NCI-H1092 (cell line): ENCODE measurements around the gene HADHB.
"Not testable (repeated sequence)": the region's sequence is repeated elsewhere in the genome, so short reads cannot be mapped to it uniquely, and the experiment has no call there.

ENCODE experiments used
- DNase-seq: peaks from one replicate; lab custom pipeline; 2025; lab: John Stamatoyannopoulos, UW

HADHB gene

DNA sequence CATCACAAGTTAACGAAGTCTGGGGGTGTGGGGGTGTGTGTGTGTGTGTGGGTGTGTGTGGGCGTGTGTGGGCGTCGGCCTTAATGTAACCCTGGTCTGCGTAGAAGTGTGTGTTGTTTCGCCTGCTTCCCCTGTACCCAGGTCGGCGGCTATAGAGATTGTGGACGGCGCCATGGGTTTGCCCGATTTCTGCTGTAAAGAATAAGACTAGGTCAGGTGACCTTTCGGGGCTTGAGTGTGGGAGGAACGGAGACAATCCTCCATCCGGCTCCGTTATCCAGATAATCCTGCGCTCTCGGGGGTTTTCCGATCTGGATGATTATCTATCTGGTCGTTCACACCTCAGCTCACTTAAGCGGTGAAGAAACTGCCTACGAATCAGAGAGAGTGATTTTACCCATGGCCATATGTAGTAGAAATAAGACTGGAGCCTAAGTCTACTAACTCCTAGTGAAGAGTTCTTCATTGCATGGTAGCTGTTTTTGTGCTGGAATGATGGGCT, 543 bp downstream of the HADHB start:
- DNase-seq: peak; percentile 1

DNA sequence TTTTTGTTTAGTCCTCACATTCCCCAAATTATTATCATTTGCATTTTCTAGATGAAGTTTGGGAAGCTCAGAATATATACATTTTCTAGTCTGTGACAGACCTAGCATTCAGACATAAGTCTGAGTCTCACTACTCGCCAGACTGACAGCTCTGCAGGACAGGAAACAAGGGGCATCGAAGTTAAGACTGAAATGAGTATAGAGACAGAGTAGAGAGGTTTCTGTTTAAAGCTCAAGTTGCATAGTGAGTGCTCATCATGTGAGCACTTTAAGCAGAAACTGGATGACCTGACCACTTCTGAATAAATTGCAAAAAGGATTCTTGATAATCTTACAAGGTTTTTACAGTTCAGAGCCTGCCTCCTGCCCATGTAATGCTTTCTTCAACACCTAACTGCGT, 1.1 kb downstream of the HADHB start:
- no peak for DNase-seq

- DNase-seq: no peak
Measured at GRCh38 chr2:26246818-26247217, 2.1 kb downstream of the HADHB start.

GRCh38 chr2:26249625-26250024, 4.9 kb downstream of the HADHB start:
- no peak for DNase-seq

- peak; percentile 33 for DNase-seq
Measured at GRCh38 chr2:26251893-26252292, 7.2 kb downstream of the HADHB start.

- no peak for DNase-seq
Measured at GRCh38 chr2:26255759-26256384, 11.1 kb downstream of the HADHB start.

- not testable (repeated sequence) for DNase-seq
Measured at GRCh38 chr2:26258836-26259235, 14.1 kb downstream of the HADHB start.

- DNase-seq: no peak
Measured at GRCh38 chr2:26268213-26268612, 23.5 kb downstream of the HADHB start.

DNA sequence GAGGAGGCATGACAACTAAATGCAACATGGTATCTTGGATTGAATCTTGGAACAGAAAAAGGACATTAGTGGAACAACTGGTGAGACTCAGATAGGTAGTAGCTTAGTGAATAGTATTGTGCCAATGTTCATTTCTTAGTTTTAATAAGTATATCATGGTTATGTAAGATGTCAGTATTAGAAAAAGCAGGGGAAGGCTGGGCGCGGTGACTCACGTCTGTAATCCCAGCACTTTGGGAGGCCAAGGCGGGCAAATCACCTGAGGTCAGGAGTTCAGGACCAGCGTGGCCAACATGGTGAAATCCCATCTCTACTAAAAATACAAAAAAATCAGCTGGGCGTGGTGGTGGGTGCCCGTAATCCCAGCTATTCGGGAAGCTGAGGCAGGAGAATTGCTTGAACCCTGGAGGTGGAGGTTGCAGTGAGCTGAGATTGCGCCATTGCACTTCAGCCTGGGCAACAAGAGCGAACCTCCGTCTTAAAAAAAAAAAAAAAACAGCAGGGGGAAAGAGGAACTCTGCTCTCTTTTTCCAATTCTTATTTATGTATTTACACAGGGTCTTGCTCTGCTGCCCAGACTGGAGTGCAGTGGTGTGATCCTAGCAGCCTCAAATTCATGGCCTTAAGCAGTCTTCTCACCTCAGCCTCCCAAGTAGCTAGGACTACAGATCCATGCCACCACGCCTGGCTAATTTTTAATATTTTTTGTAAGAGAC, 24.1 kb downstream of the HADHB start:
- not testable (repeated sequence) for DNase-seq

DNA sequence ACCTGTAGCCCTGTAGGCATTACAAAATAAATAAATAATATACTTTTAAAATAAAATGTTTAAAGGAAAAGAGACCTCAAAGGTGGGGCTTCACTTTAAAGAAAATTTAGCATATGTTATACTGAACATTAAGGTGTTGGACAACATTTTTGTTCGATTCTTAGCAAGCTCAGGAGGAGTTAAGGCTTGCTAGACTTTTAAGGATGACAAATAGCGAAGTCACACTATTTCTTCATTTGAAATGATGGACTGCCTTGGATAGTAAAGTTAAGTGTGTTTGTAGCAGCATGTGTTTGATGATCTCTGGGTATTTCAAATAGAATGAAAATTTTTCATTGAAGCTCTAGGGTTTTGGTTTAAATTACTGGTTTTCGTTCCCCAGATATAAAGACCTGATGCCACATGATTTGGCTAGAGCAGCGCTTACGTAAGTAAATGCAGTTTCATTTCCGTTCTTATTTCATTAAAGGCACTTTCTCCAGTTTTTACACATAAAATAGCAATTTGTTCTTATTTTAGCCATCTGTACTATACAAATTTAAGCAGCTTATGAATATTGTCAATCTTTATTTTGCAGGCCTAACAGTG, 24.9 kb downstream of the HADHB start:
- no peak for DNase-seq

- DNase-seq: no peak
Measured at GRCh38 chr2:26270373-26270772, 25.6 kb downstream of the HADHB start.

DNA sequence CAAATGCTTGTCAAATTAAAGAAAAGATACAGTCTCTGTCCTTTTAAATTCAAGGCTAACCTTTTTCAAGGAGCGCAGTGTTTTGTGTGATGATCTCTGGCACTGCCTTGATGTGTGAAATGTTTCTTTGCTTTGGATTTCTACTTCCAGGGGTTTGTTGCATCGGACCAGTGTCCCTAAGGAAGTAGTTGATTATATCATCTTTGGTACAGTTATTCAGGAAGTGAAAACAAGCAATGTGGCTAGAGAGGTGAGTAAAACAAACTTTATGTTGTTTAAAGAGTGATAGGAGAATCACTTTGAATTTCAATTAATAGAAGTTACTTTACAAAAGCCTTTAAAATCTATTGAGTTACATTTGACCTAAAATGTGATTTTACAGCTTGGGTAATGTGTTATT, 28.8 kb downstream of the HADHB start:
- no peak for DNase-seq

GRCh38 chr2:26274058-26274613, 29.4 kb downstream of the HADHB start:
- DNase-seq: no peak

GRCh38 chr2:26276484-26277227, 31.9 kb downstream of the HADHB start:
- DNase-seq: no peak

DNA sequence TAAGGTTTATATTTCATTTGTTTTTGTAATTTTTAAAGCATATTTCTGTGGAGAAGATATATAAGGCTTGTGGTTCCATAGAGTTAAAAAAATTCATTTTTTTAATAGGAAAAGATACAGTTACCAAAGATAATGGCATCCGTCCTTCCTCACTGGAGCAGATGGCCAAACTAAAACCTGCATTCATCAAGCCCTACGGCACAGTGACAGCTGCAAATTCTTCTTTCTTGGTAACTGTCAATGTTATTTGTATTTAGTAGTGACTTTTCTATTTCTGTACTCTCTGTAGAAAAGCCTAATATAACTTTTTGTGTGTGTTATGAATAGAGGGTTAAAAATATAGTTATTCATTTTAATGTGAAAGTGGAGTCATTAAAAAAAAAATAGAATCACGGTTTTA, 35.1 kb downstream of the HADHB start:
- no peak for DNase-seq

- DNase-seq: no peak
Measured at GRCh38 chr2:26281226-26281625, 36.5 kb downstream of the HADHB start.

GRCh38 chr2:26283606-26284005, 38.9 kb downstream of the HADHB start:
- no peak for DNase-seq

- no peak for DNase-seq
Measured at GRCh38 chr2:26284132-26284531, 39.4 kb downstream of the HADHB start.

- DNase-seq: no peak
Measured at GRCh38 chr2:26285931-26286330, 41.2 kb downstream of the HADHB start.

GRCh38 chr2:26290001-26290400, 45.3 kb downstream of the HADHB start:
- DNase-seq: no peak

DNA sequence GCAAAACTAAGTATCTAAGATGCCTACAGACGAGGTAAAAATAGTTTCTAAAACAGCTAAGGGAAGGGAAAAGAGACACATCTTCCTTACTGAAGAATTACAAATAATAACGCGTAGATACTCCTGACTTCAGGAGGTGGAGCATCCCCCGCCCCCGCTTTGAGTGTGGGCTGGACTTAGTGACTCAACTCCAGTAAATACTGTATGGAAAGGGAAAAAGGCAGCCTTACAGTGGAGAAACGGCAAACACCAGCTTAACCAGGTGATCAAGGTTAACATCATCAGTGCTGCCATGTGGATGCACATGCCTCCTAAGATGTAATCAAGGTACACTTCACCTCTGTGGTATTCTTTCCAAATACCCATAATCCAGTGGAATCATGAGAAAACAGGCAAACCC, 47.9 kb downstream of the HADHB start:
- no peak for DNase-seq

- no peak for DNase-seq
Measured at GRCh38 chr2:26295511-26295910, 50.8 kb downstream of the HADHB start.
